ENCODE measurements around the gene LILRB3.
"Not testable (repeated sequence)": the region's sequence is repeated elsewhere in the genome, so short reads cannot be mapped to it uniquely, and the experiment has no call there.

Gene LILRB3

DNA sequence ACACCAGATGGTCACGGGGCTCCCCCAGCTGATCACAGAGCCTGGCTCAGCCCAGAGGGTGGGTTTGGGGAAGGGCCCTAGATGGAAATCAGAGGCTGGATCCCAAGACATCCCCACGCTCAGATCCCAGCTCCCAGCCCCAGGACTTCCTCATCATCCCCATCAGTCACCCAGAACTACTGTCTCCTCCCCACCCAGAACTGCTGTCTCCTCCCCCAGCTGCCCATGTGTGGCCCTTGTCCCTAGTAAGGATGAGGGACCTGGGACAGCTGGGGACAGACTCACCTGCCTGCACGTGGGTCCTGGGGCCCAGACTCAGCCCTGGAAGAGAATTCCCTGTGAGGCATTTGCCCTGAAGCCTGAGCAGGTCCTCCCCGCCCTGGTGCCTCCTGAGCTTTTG is 19.4 kb upstream of the LILRB3 start:
- not testable (repeated sequence) for DNase-seq

GRCh38 chr19:54240372-54241336 is 17.8 kb upstream of the LILRB3 start:
- not testable (repeated sequence) for DNase-seq

DNA sequence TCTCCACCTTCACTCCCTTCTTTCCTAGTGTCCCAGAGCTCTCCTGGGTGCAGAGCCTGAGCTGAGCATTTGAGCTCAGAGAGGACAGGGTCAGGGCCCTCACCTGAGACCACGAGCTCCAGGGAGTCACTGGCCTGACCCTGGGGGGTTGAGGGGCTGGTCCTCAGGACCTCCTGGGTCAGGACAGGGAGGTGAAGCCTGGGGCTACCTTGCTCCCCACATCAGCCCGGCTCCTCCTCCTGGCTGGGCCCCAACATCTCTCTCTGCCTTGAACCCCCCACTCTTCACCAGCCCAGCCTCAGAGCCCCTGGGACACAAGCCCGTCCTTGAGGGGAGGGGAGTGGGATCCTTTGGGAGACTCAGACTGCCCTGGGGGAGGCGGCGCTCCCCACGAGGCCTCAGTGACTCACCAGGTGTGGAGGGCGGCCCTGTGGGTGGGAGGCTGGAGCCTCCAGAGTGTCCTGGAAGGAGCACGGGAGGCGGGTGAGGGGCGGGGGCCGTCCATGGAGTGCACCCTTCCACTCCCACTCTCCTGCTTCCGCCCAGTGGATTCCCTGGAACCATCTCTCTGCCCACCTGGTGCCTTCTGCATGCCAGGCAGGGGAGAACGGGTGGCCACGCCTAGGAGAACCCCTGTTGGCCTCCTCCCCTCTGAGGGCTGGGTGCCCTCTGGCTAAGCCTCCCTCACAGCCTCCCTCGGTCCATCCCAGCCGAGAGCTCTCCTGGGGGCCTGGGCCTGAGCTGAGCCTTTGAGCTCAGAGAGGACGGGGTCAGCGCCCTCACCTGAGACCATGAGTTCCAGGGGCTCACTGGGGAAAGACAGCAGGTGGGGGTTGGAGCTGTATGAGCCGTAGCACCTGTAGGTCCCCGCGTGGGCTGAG is 16.9 kb upstream of the LILRB3 start:
- DNase-seq: not testable (repeated sequence)

- no peak for DNase-seq
These were observed 11.1 kb upstream of the LILRB3 start for GRCh38 chr19:54233941-54234340.

- peak; percentile 78 for DNase-seq
These were observed 8.5 kb upstream of the LILRB3 start for GRCh38 chr19:54231077-54231931.

- no peak for DNase-seq
These were observed 7.2 kb upstream of the LILRB3 start for GRCh38 chr19:54230031-54230430.

- no peak for DNase-seq
These were observed 6.3 kb upstream of the LILRB3 start for GRCh38 chr19:54229146-54229545.

GRCh38 chr19:54224619-54225018 is 1.8 kb upstream of the LILRB3 start:
- not testable (repeated sequence) for DNase-seq

GRCh38 chr19:54223937-54224281 is 1.1 kb upstream of the LILRB3 start:
- DNase-seq: not testable (repeated sequence)

DNA sequence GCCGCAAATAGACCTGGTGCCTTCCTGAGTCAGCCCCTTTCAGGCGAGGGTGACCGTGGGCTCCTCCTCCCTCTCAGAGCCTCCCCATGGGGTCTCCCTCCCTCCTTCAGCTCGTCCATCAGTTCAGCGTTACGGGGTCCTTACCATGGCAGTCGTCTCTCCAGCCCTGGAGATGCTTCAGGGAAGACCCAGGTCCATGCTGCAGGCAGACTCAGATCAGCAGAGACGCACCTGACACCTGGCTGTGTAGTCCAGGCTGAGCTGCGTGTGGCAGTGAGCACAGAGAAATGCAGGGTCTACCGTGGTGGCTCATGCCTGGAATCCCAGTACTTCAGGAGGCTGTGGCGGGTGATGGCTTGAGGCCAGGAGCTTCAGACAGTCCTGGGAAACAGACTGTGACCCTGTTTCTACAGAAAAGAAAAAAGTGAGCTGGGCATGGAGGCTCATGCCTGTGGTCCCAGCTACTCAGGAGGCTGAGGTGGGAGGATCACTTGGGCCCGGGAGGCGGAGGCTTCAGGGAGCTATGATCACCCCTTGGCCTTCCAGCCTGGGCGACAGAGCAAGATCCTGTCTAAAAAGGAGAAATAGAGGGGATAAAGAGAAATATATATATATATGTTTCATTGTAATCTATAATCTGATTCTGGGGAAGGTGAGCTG is 600 bp upstream of the LILRB3 start:
- not testable (repeated sequence) for DNase-seq

- not testable (repeated sequence) for DNase-seq
These were observed 860 bp downstream of the LILRB3 start for GRCh38 chr19:54221947-54222346.

- not testable (repeated sequence) for DNase-seq
These were observed 3.1 kb downstream of the LILRB3 start for GRCh38 chr19:54219702-54220101.

GRCh38 chr19:54218960-54219661 is 3.7 kb downstream of the LILRB3 start:
- DNase-seq: no peak

- no peak for DNase-seq
These were observed 4.5 kb downstream of the LILRB3 start for GRCh38 chr19:54218259-54218658.

DNA sequence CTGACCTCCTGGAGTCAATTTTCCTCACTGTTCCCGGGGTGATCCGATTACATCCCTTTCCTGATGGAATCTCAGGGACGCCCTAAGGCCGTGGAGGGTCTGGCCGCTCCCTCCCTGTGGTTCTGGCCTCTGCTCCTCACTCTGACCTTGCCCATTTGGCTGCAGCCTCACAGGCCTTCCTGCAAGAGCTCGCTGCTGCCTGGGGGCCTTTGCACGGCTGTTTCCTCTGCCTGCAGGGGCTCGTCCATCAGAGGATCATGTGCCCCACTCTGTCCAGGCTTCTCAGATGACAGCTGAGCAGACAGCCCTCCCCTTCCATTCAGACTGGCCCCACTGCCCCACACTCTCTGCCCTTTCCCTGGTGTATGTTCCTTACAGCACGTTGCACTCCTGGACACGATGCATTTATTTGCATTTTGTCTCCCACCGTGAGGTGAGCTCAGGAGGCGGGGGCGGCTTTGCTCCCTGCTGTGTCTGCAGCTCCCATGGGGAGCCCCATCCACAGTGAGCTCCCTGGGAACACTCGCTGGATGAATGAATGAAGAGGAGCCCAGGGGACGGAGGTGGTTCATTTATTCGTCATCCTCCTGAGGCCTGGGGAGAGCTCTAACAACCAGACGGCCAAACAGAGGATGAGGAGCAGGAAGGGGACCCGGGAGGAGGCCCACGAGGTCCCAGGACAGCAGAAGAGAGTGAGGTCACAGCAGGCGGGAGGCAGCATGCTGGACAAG is 5.1 kb downstream of the LILRB3 start:
- DNase-seq: not testable (repeated sequence)

DNA sequence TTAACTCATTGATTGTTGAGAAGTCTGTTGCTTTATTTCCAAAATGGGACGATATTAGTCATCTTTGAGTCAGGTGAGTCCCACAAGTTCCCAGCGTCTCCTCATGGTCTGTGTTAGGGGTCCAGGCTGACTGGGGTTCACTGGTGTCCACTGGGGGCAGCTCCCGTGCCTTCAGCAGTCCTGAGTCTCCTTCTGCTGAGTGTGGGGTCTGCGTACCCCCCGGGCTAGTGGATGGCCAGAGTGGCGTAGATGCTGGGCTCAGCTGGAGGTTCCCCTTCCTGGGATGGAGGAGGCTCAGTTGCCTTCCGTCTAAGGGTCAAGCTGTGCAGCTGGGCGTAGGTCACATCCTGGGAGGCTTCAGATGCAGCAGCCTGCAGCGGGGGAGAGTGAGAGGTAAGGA is 5.9 kb downstream of the LILRB3 start:
- no peak for DNase-seq

- not testable (repeated sequence) for DNase-seq
These were observed 8.1 kb downstream of the LILRB3 start for GRCh38 chr19:54214734-54215133.

DNA sequence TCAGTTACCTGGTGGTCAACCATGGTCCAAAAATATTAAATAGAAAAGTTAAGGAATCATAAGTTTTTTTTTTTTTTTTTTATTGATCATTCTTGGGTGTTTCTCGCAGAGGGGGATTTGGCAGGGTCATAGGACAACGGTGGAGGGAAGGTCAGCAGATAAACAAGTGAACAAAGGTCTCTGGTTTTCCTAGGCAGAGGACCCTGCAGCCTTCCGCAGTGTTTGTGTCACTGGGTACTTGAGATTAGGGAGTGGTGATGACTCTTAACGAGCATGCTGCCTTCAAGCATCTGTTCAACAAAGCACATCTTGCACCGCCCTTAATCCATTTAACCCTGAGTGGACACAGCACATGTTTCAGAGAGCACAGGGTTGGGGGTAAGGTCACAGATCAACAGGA is 8.6 kb downstream of the LILRB3 start:
- DNase-seq: not testable (repeated sequence)

GRCh38 chr19:54211235-54211634 is 11.6 kb downstream of the LILRB3 start:
- no peak for DNase-seq

GRCh38 chr19:54209811-54210494 is 12.9 kb downstream of the LILRB3 start:
- DNase-seq: no peak
